Stimulated activated CD8-positive, alpha-beta memory T cell treated with anti-CD3 and anti-CD28 coated beads, Interleukin-7, amount 100 ng/mL, for 24 hours (primary cell): Measurements from ENCODE around the gene PGM5.

Experiments
- DNase-seq: peaks from one replicate; pipeline ENCODE4 v3.0.0-alpha.2; 2020; ENCODE audit warnings: low read depth

The PGM5 gene

GRCh38 chr9:68437785-68438184 is 81.4 kb downstream of the PGM5 start:
- no peak for DNase-seq

- no peak for DNase-seq
Measured at GRCh38 chr9:68443624-68444023, 87.2 kb downstream of the PGM5 start.

- no peak for DNase-seq
Measured at GRCh38 chr9:68446836-68447235, 90.4 kb downstream of the PGM5 start.

GRCh38 chr9:68447611-68448010 is 91.2 kb downstream of the PGM5 start:
- no peak for DNase-seq

- no peak for DNase-seq
Measured at GRCh38 chr9:68454579-68455334, 98.3 kb downstream of the PGM5 start.

- no peak for DNase-seq
Measured at GRCh38 chr9:68455451-68455850, 99.0 kb downstream of the PGM5 start.

- DNase-seq = no peak
Measured at GRCh38 chr9:68457803-68458202, 101.4 kb downstream of the PGM5 start.

GRCh38 chr9:68458918-68459317 is 102.5 kb downstream of the PGM5 start:
- no peak for DNase-seq

GRCh38 chr9:68462105-68462775 is 105.8 kb downstream of the PGM5 start:
- DNase-seq = no peak

GRCh38 chr9:68470067-68470466 is 113.7 kb downstream of the PGM5 start:
- DNase-seq = no peak

GRCh38 chr9:68470634-68471033 is 114.2 kb downstream of the PGM5 start:
- no peak for DNase-seq

- DNase-seq = no peak
Measured at GRCh38 chr9:68472119-68472518, 115.7 kb downstream of the PGM5 start.

- no peak for DNase-seq
Measured at GRCh38 chr9:68473790-68474189, 117.4 kb downstream of the PGM5 start.

- DNase-seq = no peak
Measured at GRCh38 chr9:68476422-68476821, 120.0 kb downstream of the PGM5 start.

- DNase-seq = no peak
Measured at GRCh38 chr9:68476847-68477246, 120.4 kb downstream of the PGM5 start.

- DNase-seq = no peak
Measured at GRCh38 chr9:68480807-68481206, 124.4 kb downstream of the PGM5 start.

- DNase-seq = no peak
Measured at GRCh38 chr9:68482548-68482947, 126.1 kb downstream of the PGM5 start.

- no peak for DNase-seq
Measured at GRCh38 chr9:68488126-68488525, 131.7 kb downstream of the PGM5 start.

- no peak for DNase-seq
Measured at GRCh38 chr9:68489646-68490045, 133.2 kb downstream of the PGM5 start.

GRCh38 chr9:68492806-68493205 is 136.4 kb downstream of the PGM5 start:
- DNase-seq = no peak

GRCh38 chr9:68493541-68493940 is 137.1 kb downstream of the PGM5 start:
- no peak for DNase-seq

GRCh38 chr9:68493958-68494577 is 137.7 kb downstream of the PGM5 start:
- no peak for DNase-seq

GRCh38 chr9:68495247-68495646 is 138.8 kb downstream of the PGM5 start:
- DNase-seq = no peak
